Stimulated activated CD8-positive, alpha-beta memory T cell treated with anti-CD3 and anti-CD28 coated beads, Interleukin-15, amount 100 ng/mL, for 4 hours (primary cell): ENCODE data around the gene GASK1A.
"Not testable (repeated sequence)": the region's sequence is repeated elsewhere in the genome, so short reads cannot be mapped to it uniquely, and the experiment has no call there.

ENCODE experiments used
- DNase-seq, 2 donors: peaks; one replicate each; pipeline ENCODE4 v3.0.0-alpha.2; 2020; ENCODE audit warnings: low read depth in 2 of 2

GASK1A gene

DNA sequence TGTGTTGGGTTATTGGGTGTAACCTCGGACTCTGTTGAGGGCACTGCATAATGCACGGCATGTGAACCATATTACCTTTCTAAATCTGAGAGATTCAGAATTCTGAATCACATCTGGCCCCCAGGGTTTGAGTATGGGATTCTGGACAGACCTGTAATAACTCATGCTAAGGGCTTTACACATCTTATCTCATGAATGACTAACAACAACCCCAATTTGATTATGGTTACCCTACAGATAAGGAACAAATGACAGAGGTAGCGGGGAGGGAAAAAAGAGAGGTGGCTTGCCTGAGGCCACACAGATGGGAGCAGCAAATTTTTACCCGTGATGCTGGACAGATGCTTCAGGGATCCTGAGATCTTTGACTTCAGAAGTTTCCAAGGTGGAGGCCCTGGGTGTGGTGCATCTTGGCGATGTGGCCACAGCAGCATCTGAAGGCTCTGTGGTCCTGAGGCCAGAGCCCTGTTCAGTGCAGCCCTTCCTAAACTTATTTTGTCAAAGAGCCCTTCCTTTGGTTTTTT lies 83.0 kb downstream of the GASK1A start:
- no peak for DNase-seq

DNA sequence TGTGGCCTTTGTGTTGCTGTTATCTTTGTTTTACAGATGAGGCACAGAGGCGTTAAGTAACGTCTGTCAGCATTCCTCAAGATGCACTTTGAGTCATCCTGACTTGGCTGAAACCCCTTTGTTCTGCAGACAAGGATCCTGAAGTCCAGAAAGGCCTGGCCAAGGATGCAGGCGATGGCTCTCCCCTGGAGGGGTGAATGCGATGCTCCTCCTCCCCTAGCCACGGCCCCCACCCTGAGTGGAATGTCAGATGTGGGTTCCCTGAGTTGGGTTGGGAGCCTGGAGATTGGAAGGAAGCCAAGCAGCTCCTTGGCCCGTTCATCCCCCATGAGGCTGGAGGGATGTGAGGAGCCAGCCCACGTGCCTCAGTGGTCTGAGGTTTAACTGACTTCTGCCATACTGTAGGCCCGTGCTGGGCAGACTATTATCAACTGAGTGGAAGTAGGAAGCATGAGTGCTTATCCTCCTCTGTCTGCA lies 83.5 kb downstream of the GASK1A start:
- no peak for DNase-seq

DNA sequence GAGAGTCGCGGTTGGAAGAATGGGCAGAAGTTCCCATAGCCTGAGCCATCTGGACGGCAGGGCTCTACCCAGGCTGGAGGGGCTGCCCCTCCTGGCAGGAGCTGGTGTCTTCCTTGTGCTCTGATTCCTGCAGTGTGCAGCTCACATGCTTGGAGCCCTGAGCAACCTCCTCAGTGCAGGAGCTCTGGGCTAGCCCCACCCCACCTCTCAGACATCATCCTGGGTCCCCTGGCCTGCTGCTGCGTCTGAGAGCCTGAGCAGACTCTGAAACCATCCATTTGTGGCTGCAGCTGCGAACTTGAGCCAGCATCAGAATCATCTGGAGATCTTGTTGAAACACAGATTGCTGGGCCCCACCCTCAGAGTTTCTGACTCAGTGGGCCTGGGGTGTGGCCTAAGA lies 84.0 kb downstream of the GASK1A start:
- no peak for DNase-seq

DNA sequence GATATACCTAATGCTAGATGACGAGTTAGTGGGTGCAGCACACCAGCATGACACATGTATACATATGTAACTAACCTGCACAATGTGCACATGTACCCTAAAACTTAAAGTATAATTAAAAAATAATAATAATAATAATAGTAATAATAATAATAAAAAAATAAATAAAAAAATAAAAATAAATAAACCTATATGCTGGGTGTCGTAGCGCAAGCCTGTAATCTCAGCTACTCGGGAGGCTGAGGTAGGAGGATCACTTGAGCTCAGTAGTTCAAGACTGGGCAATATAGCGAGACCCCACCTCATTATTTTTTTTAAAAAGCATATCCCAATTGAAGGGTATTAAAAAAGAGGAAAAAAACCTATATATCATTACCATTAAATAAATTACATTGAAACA lies 91.6 kb downstream of the GASK1A start:
- not testable (repeated sequence) for DNase-seq

DNA sequence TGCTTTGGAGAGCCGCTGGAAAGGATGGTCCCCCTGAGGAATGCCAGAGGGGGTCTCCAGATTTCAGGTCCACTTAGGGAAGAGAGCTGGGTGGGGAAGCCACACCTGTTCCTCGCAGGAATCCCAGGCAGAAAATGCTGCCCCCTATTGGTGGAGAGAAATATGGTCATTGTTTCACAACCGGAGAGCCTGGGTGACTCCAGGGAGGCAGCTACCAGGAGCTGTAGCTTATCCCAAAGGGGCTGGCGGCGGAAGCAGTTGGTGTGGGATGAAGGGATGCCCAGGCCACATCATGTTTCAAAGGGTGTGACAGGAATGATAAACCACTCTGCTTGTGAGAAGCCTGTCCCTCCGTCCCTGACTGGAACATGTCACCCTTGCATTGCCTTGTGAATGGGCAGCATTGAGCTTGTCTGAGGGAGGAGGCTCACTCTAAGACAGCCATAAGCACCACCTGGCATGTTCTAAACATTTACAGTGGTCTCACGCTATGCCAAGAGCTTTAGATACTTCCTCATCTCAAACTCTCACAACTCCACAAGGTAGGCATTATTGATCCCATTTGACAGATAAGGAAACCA lies 92.3 kb downstream of the GASK1A start:
- DNase-seq, result no peak

DNA sequence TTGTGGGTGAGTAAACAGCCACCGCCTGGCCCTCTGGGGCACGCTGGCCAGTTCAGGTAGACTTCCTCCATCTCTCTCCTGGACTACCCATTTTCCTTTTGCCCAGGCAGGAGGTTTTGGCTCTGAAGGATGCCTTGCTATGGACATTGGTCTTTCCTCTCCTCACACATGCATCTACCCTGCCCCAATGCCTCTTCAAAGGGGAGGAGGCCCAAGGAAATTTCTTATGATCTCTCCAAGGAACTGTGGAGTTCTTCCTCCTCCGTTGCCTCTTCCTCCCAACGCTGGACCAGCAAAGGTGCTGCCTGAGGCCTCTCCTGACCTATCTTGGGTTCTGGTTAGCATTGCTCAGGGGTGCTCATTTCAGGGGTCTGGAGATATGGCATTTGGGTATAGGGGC lies 93.2 kb downstream of the GASK1A start:
- no peak for DNase-seq

DNA sequence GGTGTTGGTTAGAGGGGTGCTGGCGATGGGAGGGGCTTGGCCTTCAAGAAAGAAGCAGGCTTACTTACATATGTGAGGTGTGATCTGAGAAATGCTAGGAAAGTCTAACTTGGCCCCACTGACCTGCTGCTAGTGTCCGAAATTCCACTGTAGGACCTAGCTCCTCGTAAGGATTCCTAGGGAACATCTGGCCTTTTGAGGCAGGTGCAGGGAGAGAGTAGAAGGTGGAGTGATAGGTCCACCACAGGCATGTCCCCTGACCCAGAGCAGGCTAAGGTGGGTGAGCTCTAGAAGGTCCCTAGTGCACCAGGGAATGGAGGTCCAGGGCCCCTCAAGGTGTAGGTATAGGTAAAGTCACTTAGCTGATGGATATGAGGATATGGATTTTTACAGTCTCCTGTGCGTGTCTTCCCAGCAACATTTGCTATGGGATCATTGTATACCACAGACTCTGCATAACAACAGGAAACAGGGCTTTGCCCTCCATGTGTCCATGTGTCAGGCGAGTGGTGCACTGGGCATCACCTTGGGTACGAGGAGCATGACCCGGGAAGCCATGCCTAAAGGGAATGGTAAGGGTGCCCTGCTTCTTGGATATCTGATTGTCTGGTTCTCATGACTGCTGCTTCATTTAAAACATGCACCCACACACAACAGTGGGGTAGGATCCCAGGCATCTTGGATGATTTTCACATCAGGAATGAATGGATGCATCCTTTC lies 94.2 kb downstream of the GASK1A start:
- no peak for DNase-seq

DNA sequence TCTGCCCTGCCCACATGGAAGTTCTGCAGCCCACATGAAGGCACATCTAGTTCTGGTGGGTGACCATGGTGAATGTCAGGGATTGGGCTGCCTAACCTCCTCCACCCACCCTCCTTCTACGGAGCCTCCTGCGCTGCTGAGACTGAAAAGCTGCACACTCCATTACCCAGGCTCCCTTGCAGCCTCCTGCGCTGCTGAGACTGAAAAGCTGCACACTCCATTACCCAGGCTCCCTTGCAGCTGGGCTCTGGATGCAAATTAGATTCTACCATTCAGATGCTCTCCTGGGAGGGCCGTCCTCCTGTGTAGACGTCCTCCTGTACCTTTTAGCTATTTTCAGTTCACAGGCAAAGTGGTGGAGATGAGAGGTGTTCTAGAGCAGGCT lies 94.7 kb downstream of the GASK1A start:
- DNase-seq, result no peak

DNA sequence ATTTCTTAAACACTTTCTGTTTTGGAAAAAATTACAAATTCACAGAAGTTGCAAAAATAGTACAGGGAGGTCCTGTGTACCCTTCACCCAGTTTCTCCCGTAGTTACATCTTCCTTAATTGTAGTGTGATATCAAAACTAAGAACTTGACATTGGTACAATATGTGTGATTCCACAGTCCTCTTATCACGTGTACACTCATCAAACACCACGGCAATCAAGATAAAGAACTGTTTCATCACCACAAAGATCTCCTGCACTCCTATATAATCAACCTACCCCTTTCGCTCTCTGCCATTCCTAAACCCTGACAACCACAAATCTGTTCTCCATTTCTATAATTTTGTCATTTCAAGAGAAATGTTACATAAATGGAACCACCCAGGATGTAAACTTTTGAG lies 95.4 kb downstream of the GASK1A start:
- no peak for DNase-seq

DNA sequence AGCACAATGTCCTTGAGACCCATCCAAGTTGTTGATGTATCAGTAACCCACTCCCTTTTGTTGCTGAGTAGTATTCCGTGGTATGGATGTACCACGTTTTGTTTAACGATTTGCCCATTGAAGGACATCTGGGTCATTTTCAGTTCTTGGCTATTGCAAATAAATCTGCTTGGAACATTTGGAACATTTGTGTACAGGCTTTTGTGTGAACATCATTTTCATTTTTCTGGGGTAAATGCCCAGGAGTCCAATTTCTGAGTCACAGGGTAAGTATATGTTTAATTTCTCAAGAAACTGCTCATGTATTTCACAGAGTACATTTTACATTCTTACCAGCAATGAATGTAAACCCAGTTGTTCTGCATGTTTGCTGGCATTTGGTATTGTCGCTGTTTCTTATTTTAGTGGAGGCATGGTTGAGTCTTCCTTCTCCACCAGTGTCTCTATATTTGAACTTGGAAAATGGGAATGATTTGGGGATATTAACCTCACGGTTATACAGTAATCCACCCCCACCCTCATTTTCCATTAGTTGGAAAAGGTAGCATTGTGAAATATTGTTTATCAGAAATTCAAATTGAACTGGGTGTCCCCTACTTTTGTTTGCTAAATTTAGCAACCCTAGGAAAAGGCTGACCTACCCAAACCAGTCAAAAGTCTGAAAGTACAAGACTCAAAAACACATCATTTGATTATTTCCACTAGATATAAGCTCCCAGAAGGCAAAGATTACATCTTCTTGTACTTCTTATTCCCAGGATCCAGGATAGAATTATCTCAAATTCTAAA lies 96.0 kb downstream of the GASK1A start:
- DNase-seq, result no peak

DNA sequence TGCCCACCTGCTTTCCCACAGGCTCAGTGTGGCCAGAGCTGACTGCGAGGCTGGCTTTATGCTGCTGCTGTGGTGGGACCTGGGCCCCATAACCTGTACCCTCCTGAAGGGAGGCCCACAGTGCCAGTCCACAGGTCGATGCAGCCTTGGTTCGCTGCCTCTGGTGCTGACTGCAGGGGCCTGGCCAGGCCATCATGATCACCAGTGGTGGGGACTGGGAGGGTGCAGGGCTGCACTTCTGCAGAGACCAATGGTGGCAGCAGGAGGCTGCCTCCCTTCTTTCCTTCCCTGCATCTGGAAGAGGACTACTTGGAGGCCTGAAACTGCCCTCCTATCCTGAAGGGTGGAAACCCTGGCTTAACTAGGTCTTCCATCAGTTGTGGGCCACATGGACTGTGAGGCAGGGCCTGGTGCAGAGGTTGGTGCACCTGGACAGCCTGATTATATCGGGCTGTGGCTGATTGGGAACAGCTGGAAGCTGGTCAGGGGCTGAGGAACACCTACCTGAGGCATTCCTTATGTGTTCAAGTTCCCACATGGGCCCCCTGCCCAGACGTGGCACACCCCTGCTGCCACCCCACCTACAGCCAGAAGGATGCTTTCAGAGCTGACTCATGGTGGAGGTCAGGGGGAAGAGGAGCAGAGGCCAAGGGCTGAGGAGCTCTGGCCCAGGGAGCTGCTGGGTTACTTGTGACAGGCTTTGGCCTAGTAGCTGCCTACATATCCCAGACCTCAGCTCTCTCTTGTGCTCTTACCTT lies 97.0 kb downstream of the GASK1A start:
- DNase-seq, result no peak

DNA sequence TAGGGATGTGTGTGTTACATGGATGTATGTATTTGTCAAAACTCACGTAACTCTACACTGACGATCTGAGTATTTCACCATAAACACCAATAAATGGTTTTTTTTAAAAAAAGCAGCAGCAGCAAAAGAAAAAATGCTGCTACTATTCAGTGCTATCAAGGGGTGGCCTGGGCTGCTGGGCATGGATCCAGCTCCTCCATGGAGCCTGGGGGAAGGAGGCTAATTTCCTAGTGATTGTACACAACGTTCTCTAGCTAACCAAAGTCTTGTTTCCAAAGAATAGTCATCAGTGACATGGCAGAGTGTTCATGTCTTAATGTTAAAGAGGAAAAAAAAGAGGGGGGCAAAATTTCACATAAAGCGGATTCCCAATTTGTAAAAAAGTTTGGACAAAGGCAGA lies 97.7 kb downstream of the GASK1A start:
- no peak for DNase-seq

DNA sequence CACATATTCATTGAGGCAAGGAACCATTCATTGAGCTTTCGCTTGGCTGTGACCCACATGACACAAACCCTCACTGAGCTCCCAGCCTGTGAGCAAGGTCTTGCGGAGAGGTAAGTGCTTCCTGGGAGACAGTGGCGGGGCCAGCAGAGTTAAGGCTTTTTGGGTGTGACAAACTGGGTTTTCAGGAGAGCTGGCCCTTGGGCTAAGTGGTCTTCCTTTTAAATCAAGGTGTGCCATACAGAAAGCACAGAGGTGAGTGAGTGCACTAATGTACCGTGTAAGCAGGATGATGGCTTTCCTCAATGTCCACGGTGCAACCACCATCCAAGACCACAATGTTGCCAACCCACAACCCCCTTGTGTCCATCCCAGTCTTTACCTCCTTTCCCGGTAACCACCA lies 98.2 kb downstream of the GASK1A start:
- DNase-seq, result no peak

DNA sequence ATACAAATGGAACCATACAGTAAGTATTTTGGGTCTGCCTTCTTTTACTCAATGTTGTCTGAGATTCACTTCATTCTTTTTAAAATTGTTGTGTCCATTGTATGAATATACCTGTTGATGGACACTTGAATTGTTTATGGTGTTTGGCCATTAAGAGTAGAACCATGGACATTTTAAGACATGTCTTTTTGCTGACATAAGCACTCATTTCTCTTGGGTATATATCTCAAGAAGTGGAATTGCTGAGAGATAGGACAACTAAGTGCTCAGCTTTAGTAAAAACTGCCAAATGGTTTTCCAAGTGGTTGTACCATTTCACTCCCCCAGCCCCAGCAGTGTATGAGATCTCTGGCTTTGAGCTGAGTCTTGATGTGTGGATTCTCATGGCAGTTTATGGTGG lies 98.6 kb downstream of the GASK1A start:
- DNase-seq, result no peak

DNA sequence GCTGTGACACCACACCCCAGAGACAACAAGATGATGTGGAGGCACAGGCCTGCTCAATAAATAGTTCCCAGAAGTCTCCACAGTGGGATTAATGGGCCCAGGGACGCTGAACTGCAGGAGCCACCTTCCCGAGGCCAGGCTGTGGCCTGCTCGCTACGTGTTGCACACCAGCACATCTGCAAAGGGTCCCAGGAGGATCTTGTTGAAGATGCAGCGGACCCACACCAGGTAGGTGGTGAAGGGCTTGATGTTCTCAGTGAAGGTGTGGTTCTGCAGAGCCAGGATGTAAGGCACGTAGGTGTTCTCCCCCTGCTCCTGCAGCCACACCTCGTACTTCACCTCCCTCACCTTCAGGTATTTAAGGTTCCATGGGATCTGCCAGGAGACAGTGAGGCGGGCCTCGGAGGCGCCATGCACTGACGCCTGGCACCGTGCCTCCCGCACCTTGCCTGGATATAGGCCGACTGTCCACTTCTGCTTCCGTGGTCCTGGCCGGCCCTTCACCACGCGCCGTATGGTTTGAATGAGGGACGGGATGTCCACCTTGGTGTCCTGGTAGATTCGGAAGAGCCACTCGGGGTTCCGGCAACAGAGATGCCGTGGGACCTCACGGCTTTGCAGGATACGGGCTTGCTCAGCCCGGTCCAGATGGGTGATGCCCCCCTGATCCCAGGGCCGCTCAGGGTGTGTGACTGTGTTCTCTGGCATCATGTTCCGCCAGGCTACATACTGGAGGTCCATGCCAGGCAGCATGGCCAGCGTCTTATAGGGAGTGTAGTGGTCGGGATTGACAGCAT lies 100.6 kb downstream of the GASK1A start:
- no peak for DNase-seq

DNA sequence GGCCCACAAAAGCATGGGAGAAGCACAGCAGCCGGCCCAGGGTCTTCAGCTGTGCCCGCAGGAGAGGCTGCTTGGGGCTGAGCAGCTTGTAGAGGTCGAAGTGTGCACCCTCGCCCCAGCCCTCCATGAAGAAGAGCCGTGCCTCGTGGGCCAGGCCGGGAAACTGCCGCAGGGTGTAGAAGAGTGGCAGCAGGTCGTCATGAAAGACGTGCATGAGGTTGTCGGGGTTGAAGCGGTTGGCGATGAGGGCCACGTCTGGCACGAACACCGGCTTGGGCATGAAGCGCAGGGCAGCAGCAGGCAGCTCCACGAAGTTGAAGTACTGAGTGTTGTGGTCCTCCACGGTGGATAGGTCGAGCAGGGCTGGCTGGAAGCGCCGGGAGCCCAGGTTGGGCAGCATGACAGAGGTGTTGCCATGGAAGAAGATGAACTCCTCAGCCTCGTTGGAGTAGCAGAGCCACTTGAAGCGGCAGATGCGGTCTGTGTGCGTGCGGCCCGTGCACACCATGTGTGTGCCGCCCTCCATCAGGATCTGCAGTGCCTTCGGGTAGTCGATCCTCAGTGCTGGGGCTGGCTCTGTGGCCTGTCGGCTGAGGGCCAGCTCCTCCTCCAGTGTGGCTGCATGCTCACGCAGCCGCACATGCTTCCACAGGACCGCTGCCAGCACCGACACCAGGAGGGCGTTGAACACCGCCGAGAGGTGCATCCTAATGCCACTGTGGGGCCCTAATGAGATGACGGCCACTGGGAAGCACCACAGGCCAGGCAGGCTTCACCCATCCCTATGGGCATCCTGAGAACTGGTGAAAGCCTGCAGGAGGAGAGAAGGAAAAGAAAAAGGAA lies 101.8 kb downstream of the GASK1A start:
- no peak for DNase-seq

DNA sequence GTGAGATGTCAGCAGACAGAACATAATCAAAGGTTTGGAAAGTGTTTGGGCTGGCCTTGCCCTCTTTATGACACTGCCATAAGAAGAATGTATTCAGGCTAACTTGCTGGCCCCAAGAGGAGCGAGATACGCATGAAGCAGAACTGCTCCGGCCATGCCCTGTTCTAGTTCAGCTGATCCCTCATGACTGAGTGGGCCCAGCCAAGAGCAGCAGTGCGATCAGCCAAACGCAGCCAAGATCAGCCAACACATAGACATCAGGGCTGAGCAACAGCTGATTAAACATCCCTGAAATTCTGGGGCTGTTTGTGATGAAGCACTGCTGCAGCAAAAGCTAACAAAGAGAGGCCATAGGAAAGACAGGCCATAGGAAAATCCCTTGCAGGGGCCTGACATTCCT lies 102.7 kb downstream of the GASK1A start:
- DNase-seq, result no peak

DNA sequence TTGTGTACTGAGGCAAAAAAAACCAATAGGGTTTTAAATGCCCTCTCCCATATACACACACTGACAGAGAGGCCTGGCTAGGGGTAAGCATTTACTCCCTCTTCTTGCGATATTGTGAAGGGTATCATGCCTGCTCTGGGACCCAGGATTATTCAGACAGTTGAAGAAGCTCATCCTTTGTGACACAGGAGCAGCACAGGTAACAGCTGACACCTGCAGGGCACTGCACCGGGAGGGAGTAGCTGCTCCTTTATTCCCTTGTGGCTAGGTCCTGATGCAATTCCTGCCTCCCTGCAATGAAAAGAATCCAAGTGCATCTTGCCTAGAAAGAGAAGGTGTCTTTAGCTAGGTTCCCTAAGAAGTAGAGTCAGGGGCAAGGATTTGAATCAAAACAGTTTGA lies 103.3 kb downstream of the GASK1A start:
- no peak for DNase-seq

DNA sequence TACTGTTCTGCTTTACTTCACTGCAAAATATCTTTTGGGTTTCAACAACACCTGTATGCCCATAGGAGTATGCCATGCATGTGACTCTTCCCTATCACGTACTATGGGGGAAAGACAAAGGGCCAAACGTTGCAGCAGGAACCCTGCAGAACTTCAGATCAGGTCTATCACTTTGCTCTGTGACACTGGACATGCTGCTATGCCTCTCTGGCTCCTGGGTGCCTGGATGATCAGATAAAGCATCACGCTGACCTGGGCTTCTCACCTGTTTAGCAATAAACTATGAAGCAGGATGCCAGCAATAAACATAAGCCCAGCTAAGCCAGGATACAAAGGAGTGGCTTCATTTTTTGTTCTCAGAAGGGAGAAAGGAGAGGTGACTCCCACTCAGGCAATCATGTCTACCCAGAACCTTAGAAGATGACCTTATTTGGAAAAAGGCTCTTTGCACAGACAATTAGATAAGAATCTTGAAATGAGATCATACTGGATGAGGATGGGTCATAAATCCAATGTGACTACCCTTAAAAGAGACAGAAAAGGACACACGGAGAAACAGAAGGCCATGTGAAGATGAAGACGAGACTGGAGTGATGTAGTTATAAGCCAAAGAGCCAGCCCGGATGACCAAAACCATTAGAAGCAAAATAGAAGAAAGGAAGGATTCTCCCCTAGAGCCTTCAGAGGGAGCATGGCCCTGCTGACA lies 107.5 kb downstream of the GASK1A start:
- no peak for DNase-seq
